Activated T-helper 1 cell treated with anti-CD3 and anti-CD28 coated beads, Interleukin-12 subunit alpha, Interleukin-12 subunit beta, Interleukin-2, Interleukin-4 antibody, amounts not matched to agents 30 ng/mL and 10 ng/mL and 1 ng/mL, durations not matched to agents 14 hours and 24 hours and 36 hours (primary cell): Measurements from ENCODE around the gene APMAP. TPM values are rescaled to one million over a fixed set of nuclear protein-coding genes. Genes with fewer than 3 reads are reported as not detected.

ENCODE experiments used
- DNase-seq: peaks from one replicate; pipeline ENCODE4 v3.0.0; 2021; ENCODE audit warnings: low spot score
- H3K27ac Mint-ChIP-seq: one replicate; pipeline ENCODE4 v1.8.0; 2021; ENCODE audit warnings: mild to moderate bottlenecking, mixed read lengths
- H3K27me3 Mint-ChIP-seq: one replicate; pipeline ENCODE4 v1.8.0; 2022; ENCODE audit warnings: mild to moderate bottlenecking, moderate library complexity, mixed read lengths; ENCODE audit not compliant: insufficient read depth
- H3K36me3 Mint-ChIP-seq: one replicate; pipeline ENCODE4 v1.8.0; 2021; ENCODE audit warnings: low read depth, mixed read lengths
- H3K4me1 Mint-ChIP-seq: one replicate; pipeline ENCODE4 v1.8.0; 2021; ENCODE audit warnings: low read depth, mixed read lengths
- H3K4me3 Mint-ChIP-seq: one replicate; pipeline ENCODE4 v1.8.0; 2021; ENCODE audit warnings: mild to moderate bottlenecking, moderate library complexity, mixed read lengths
- H3K9me3 Mint-ChIP-seq: one replicate; pipeline ENCODE4 v1.8.0; 2021; ENCODE audit warnings: mixed read lengths
- intact Hi-C: fragments of 100-400 bp; cut with micrococcal nuclease; formaldehyde crosslinking; loops from one replicate; pipeline ENCODE4 v1.15.1; 2024
- total RNA-seq: library from RNA; stranded (reverse); gene quantifications from 2 replicates; pipeline ENCODE4 v1.2.3, GENCODE V29; 2022

APMAP gene
- total RNA-seq, 1 donor from 2014 or later, result 58.7 TPM

GRCh38 chr20:25032478-25033264, 40.1 kb upstream of the APMAP start:
- intact Hi-C loops, result no loop called here

DNA sequence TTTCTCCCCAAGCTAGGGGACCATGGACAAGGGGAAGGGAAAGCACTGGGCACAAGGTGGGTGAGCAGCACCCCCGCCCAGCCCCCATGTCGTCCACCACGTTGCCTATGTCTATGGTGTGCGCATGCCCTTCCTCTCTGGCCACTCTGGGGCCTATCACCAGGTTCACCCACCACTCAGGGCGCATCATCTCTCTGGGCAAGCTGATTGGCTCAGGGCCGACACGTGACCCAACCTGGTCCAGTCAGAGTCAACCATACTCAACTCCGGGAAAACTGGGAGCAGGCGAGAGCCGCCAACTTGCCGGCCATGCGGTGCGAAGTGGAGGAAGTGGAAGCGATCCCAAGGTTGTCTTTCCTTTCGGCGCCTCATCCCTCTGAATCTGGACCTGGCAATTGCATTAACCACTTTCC, 39.5 kb upstream of the APMAP start:
- Mint-ChIP-seq H3K27me3 (no peaks in the 10 kb centered on the region), H3K27ac (no peak overlapping the region), H3K4me3 (no peak overlapping the region), H3K36me3 (peaks cover 5% of the 10 kb centered on the region), H3K9me3 (no peaks in the 10 kb centered on the region), H3K4me1 (peaks cover 15% of the 10 kb centered on the region)
- intact Hi-C loops, result no loop called here
- DNase-seq, result no peak

More at GRCh38 chr20:25032478-25033264, 40.1 kb upstream of the APMAP start:
- no peak for DNase-seq
- no peaks in the 10 kb centered on the region for H3K9me3 Mint-ChIP-seq
- H3K27ac Mint-ChIP-seq, result no peak overlapping the region
- no peaks in the 10 kb centered on the region for H3K27me3 Mint-ChIP-seq
- H3K4me1 Mint-ChIP-seq, result peaks cover 17% of the 10 kb centered on the region
- H3K4me3 Mint-ChIP-seq, result no peak overlapping the region
- peaks cover 2% of the 10 kb centered on the region for H3K36me3 Mint-ChIP-seq

- peaks cover 5% of the 10 kb centered on the region for H3K36me3 Mint-ChIP-seq
- intact Hi-C loops, result no loop called here
- H3K4me1 Mint-ChIP-seq, result peaks cover 6% of the 10 kb centered on the region
- no peaks in the 10 kb centered on the region for H3K27me3 Mint-ChIP-seq
- no peak for DNase-seq
- H3K9me3 Mint-ChIP-seq, result no peaks in the 10 kb centered on the region
- no peak overlapping the region for H3K4me3 Mint-ChIP-seq
- no peak overlapping the region for H3K27ac Mint-ChIP-seq
These were observed 38.7 kb upstream of the APMAP start for GRCh38 chr20:25031241-25031640.

DNA sequence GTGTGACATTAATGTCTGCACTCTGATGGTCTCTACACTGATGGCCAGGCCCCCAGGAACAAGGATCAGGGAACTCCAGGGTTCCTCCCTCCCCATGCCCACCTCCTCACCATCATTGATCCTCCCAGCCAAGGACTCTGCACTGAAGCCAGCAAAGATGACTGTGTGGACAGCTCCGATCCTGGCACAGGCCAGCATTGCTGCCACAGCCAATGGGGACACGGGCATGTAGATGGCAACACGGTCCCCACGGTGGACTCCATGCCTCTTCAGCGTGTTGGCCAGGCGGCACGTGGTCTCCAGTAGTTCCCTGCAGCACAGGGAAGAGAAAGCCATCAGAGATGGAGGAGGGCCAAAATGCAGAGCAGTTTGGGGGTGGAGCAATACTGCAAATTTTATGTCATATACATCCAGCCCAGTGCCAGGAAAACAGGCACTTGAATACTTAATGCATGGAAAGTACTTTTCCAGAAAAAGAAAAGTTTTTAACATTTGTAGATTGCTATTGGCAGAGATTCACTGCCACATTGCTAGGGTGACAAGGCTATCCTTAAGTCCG, 38.2 kb upstream of the APMAP start:
- Mint-ChIP-seq H3K4me3 (no peak overlapping the region), H3K36me3 (peaks cover 5% of the 10 kb centered on the region), H3K27ac (no peak overlapping the region), H3K4me1 (peaks cover 1% of the 10 kb centered on the region), H3K27me3 (no peaks in the 10 kb centered on the region), H3K9me3 (no peaks in the 10 kb centered on the region)
- intact Hi-C loops, result no loop called here
- no peak for DNase-seq

- H3K27me3 Mint-ChIP-seq, result no peaks in the 10 kb centered on the region
- no peak overlapping the region for H3K4me3 Mint-ChIP-seq
- H3K27ac Mint-ChIP-seq, result no peak overlapping the region
- no peak for DNase-seq
- H3K4me1 Mint-ChIP-seq, result no peaks in the 10 kb centered on the region
- H3K9me3 Mint-ChIP-seq, result no peaks in the 10 kb centered on the region
- peaks cover 5% of the 10 kb centered on the region for H3K36me3 Mint-ChIP-seq
- intact Hi-C loops, result no loop called here
These were observed 37.6 kb upstream of the APMAP start for GRCh38 chr20:25030007-25030648.

- no peaks in the 10 kb centered on the region for H3K27me3 Mint-ChIP-seq
- DNase-seq, result no peak
- peaks cover 5% of the 10 kb centered on the region for H3K36me3 Mint-ChIP-seq
- H3K27ac Mint-ChIP-seq, result no peak overlapping the region
- H3K4me1 Mint-ChIP-seq, result no peaks in the 10 kb centered on the region
- no peaks in the 10 kb centered on the region for H3K9me3 Mint-ChIP-seq
- intact Hi-C loops, result no loop called here
- H3K4me3 Mint-ChIP-seq, result no peak overlapping the region
These were observed 33.5 kb upstream of the APMAP start for GRCh38 chr20:25025986-25026605.

GRCh38 chr20:25025091-25025861, 32.7 kb upstream of the APMAP start:
- Mint-ChIP-seq H3K27ac (no peak overlapping the region), H3K27me3 (no peaks in the 10 kb centered on the region), H3K4me1 (no peaks in the 10 kb centered on the region), H3K9me3 (no peaks in the 10 kb centered on the region), H3K36me3 (peaks cover 3% of the 10 kb centered on the region), H3K4me3 (no peak overlapping the region)
- intact Hi-C loops, result no loop called here
- no peak for DNase-seq

DNA sequence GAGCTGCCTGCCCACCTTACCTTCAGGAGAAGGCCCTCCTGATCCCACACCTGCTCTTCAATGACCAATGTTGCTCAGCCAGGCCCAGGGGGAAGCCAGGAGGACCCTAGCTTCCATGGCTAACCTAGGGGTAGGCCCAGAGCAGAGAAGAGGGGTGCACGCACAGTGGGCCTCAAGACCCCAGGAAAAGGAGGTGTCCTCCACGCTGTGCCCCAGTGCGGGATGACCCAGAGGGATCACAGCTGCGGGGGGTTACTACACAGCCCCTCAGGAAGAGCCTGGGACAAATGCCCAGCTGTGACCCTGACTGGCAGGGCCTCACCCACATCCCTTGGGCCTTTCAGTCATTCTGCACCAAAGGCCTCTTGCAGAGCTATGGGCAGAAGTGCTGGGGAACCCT, 31.6 kb upstream of the APMAP start:
- Mint-ChIP-seq H3K4me3 (no peak overlapping the region), H3K4me1 (no peaks in the 10 kb centered on the region), H3K27ac (no peak overlapping the region), H3K9me3 (no peaks in the 10 kb centered on the region), H3K27me3 (no peaks in the 10 kb centered on the region), H3K36me3 (peaks cover 3% of the 10 kb centered on the region)
- intact Hi-C loops, result no loop called here
- no peak for DNase-seq

- H3K27ac Mint-ChIP-seq, result no peak overlapping the region
- H3K9me3 Mint-ChIP-seq, result no peaks in the 10 kb centered on the region
- H3K27me3 Mint-ChIP-seq, result no peaks in the 10 kb centered on the region
- H3K4me1 Mint-ChIP-seq, result no peaks in the 10 kb centered on the region
- peaks cover 3% of the 10 kb centered on the region for H3K36me3 Mint-ChIP-seq
- H3K4me3 Mint-ChIP-seq, result no peak overlapping the region
- intact Hi-C loops, result no loop called here
- DNase-seq, result no peak
These were observed 30.8 kb upstream of the APMAP start for GRCh38 chr20:25023356-25023755.

GRCh38 chr20:25022680-25023079, 30.1 kb upstream of the APMAP start:
- intact Hi-C loops, result no loop called here
- Mint-ChIP-seq H3K4me1 (no peaks in the 10 kb centered on the region), H3K36me3 (peaks cover 3% of the 10 kb centered on the region), H3K9me3 (no peaks in the 10 kb centered on the region), H3K4me3 (no peak overlapping the region), H3K27me3 (no peaks in the 10 kb centered on the region), H3K27ac (no peak overlapping the region)
- DNase-seq, result no peak

- H3K4me1 Mint-ChIP-seq, result no peaks in the 10 kb centered on the region
- no peaks in the 10 kb centered on the region for H3K9me3 Mint-ChIP-seq
- H3K27me3 Mint-ChIP-seq, result no peaks in the 10 kb centered on the region
- H3K4me3 Mint-ChIP-seq, result no peak overlapping the region
- no peak for DNase-seq
- intact Hi-C loops, result no loop called here
- no peaks in the 10 kb centered on the region for H3K36me3 Mint-ChIP-seq
- H3K27ac Mint-ChIP-seq, result no peak overlapping the region
These were observed 28.8 kb upstream of the APMAP start for GRCh38 chr20:25021336-25021735.

DNA sequence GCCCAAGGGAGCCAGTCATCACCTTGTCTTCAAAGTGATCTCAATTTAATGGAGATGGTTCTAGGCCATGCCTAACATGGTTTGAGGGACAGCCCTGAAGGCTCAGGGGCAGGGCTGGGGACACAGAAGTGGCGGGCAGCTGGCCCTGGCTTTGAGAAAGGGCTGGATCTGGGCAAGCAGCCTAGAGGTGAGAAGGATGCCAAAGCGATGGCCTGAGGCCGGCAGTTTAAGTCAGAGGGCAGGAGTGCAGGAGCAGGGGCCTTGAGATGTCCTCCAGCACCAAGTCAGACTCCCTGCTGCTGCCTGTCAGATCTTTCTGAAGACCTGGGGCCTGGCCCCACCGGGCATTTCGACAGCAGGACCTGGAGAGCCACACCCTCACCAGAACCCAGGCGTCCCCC, 28.4 kb upstream of the APMAP start:
- Mint-ChIP-seq H3K27ac (no peak overlapping the region), H3K9me3 (no peaks in the 10 kb centered on the region), H3K4me1 (no peaks in the 10 kb centered on the region), H3K4me3 (no peak overlapping the region), H3K27me3 (no peaks in the 10 kb centered on the region), H3K36me3 (no peaks in the 10 kb centered on the region)
- no peak for DNase-seq
- intact Hi-C loops, result no loop called here
